ENCODE data around the gene SORCS1. TPM values are rescaled to one million over a fixed set of nuclear protein-coding genes. Genes with fewer than 3 reads are reported as not detected.

SORCS1 gene
- total RNA-seq, 1 donor from 2014 or later: 16.7 TPM

DNA sequence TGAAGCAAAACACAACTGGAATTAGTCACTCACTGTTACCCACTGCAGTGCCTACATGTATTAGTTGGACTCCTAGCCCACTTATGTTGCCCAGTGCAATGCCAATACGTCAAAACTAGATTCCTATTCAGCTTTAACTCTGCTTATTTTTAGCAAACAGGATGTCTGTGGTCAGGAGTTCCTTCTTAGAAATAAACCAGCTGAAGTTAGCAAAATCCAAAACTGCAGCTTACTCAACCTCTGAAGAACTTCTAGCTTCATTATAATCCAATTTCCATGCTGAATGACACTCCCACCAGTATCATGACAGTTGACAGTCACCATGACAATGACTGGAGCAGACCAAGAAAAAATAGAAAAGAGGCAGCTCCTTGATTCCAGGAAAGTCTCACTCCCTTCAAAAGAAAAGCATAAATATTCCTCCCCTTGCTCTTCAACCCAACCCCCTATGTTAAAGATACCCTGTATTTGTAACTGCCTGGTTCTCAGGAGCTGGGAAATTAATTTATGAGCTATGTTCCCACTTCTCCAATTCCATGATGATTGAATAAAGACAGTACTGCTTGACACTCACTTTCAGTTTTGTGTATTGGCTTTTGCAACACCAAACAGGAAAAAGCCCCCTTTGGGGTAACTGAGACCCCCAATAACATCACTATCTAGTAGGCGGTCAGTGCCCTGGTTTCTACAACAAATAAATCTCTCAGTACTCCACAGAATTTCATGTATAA, 327.4 kb downstream of the SORCS1 start:
- FAIRE-seq (no peak), DNase-seq (ENCODE audit: low spot score in 2 of 2) (no peak)

DNA sequence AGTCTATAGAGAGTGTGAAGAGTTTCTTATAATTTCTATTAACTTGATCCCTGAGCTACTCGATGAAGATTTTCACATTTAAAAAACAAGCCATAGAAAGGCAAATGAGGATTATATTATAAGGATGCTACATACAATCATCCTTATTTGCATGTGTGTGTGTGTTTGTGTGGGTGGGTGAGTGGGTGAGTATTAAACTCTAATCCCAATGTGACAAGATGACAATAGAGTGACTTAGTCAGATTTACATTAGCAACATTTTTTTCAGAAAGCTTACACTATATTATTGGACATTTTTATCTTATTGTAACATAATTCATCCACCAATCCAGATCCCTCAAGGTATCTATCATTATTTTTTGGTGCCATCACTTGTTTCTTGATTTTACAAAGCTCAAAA, 331.7 kb downstream of the SORCS1 start:
- FAIRE-seq (no peak), DNase-seq (ENCODE audit: low spot score in 2 of 2) (no peak)

DNA sequence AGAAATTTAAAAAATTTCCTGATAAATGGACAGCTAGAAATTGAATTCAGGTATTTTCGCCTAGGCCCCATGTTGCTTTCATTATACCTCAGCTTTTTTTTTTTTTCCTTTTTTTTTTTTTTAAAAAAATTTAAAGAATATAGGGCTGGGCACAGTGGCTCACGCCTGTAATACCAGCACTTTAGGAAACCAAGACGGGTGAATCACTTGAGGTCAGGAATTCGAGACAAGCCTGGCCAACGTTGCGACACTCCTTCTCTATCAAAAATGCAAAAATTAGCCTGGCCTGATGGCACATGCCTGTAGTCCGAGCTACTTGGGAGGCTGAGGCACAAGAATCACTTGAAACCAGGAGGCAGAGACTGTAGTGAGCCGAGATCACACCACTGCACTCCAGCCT, 334.0 kb downstream of the SORCS1 start:
- DNase-seq (ENCODE audit: low spot score in 2 of 2) (no peak), FAIRE-seq (no peak)

DNA sequence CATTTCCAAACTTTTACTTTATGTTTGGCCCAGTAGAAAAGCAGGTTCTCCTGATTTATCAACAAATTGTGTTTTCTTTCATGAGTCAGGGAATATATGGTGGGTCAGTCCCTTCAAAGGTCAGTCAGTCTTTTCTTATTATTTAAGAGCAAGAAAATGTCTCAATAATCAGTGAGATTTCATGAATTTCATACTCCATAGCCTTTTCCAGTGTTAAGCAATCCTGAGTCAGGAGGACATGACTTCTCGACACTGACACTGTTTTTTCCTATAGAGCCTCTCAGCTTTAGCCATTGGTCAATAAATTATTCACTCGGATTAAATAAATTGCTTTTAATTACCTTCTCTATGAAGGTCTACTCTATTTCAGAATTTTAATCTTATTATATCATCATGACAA, 334.5 kb downstream of the SORCS1 start:
- no peak for DNase-seq (ENCODE audit: low spot score in 2 of 2)
- no peak for FAIRE-seq

DNA sequence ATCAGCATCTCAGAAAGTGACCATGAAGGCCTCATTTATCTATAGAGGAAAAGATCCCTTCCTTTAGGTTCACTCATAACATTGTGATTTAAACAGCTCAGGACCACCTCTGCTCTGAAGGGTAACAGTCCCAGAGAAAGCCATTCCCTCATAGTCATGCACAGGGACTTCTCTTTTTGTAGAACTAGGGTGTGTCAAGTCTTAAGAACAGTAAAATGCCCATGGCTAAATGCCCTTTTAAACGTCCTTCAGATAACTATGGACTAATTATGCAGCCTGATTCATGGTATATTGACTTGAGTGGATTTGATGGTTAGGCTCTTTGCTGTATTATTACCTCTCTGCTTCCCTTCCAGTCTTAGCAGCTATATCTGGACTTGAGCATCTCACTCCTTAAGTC, 337.8 kb downstream of the SORCS1 start:
- FAIRE-seq (no peak), DNase-seq (ENCODE audit: low spot score in 2 of 2) (no peak)

DNA sequence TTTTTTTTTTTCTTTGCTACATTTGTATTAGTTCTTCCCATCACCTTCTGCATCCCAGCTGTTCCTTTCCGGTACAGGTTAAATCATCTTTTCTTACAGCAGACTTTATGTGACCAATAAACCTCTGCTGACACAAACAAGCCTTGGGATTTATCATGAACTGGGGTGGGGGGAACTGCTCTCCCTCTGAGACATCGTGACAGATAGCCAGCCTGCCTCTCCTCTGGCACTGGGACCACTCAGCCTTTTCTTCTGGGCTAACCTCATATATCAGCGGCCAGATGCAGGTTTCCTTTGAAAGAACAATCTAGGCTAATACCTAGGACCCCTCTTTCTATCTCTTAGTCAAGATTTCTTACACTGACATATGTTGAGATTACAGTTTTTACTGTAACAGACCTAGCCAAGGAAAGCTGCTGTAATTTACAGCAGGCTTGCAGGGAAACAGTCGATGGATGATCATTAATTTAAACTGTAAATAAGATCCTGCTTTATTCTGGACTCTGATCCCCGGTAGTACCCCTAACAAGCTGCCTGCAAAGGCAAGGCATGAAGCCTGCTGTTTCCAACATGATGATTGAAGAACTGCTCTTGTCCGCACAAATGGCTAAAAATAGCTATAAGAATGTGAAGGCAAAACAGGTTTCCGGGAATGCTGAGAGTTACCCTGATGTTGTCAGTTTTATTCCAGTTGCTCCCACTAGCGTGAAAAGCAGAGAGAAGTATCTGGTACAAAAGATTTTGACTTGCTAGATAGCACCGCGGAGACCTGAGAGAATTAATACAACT, 338.7 kb downstream of the SORCS1 start:
- FAIRE-seq: no peak
- DNase-seq (ENCODE audit: low spot score in 2 of 2): no peak

DNA sequence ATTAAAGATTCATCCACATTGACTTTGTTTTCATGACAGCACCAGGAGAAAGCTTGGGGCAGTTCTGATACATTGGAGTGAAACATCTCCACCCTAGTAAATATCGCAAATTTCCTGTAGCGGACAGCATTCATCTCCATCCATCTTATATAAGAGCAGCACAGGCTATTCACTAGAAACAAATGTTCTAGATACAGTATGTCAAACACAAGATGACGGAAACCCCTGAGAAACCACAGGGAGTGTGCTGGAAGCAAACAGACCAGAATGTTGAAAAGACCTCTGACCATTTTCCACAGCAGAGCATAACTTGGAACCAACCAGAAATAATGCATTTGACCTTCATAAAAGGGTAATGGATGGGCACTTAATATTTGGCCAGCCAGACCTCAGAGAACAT, 343.9 kb downstream of the SORCS1 start:
- FAIRE-seq: no peak
- DNase-seq (ENCODE audit: low spot score in 2 of 2): no peak

DNA sequence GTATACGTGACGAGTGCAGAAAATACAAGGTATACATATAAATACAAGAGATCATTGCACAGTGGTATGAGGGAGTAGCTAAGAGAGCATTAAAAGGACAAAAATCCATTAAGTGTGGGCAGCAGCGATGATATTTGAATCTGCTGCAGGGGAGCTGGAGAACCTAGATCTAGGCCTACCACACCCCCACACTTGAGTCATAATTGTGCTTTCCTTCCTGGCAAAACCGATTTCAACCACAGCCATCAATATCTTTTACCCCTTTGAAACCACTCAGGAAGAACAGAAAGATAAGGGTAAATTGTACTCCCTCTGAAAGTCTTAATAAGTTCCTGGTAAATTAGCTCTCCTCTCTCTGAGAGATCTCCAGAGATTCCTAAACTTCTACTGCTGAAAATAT, 345.0 kb downstream of the SORCS1 start:
- no peak for DNase-seq (ENCODE audit: low spot score in 2 of 2)
- no peak for FAIRE-seq

DNA sequence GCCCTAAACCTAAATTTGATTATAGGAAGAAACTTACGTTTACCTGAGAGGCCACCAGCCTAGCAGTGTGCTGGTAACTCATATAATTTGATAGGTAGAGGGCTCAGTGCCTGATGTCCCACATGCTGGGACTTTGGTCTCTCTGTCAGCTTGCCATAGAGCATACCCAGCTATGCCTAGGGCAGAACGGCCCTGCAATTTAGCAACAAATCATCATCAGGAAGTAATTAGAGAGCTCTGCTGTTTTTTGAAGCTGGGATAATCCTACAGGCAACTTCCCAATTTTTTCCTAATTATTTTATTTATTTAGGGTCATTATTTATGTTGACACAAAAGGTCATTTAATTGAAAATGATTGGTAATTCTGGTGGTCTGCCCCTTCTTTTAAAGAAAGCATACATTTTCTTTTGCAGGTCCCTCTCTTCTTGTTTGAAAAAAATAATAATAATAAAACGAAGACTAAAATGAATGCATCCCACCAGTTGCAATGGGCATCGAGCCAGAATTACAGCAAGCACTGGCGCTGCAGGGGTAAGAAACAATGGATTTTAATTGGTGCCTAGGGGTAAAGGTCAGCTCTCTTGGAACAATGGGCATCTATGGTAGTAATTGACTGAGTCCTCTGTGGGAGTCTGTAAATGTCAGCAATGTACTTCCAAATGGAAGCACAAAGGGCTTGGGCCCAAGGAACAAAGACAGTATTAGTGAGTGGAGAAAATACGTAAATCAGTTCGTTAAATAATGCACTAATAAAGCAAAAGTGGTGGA, 348.0 kb downstream of the SORCS1 start:
- no peak for FAIRE-seq

DNA sequence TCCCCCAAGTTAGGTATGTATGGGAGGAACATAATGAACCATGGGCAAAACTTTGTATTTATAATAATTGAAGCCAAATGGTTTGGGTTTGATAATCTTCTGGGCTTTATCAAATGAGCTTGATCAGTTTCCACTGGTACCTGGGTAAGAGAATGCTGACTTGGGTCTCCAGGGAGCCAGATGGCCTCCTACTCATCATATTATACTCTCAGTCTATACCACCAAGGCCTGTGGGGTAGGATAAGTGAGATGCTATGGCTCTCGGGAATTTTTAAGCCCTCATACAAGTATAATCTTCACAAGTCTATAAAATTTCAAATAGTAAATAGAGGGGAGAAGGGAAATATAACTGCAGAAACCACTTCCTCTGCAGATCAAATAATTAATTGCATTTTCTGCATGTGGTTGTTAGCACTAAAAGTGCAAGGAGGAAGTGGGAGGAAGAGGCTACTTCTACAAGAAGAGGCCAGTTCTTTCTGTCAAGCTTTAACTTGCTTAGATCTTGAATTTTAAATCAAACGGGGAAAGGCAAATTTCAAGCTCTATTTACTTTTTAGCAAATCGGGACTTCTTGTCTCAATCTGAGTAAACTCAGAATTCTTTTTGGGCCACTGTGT, 349.0 kb downstream of the SORCS1 start:
- DNase-seq (ENCODE audit: low spot score in 2 of 2): no peak
- no peak for FAIRE-seq

More for the DNA sequence above, 348.0 kb downstream of the SORCS1 start:
- no peak for DNase-seq (ENCODE audit: low spot score in 2 of 2)

DNA sequence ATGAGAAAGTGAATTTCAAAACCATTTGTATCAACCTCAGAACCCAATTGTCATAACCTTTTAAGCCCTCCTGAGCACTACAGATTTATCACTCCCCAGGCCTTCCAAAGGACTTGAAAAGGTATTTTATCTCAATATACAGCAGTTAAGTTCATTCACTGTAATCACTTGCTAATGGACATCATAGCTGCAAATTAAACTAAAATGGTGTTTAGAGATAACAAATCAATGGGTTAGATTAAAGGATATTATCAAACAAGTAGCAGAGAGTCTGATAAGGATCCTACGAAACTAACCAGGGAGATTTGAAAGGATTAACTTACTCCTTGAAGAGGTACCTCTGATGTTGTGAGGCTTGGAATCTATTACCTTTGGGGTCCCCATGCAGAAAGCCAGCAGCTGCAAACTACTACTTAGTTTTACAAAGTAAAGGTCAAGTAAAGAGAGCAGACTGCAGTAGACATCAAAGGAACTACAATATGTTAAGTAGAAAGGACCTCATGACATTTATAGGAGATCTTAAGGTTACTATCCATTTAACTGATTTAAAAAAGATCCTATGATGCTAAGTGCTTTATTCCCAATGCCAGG, 359.4 kb downstream of the SORCS1 start:
- no peak for DNase-seq (ENCODE audit: low spot score in 2 of 2)
- FAIRE-seq: no peak

DNA sequence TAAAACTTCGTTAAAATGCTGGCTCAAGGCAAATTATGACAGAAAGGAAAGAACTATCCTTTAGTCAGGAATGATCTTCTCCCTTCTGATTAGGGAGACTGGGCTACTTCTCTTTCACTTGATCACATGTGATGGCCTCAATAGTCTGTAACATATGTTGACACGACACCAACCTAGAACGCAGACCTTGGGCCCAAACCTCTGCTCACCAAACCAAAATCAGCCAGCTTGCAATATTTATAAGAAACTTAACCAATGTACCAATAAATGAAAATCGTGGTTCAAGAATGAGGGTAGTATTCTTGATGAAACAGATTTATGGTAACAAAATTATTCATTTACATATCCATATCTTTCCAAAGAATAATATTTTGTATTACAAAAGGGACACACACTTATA, 361.6 kb downstream of the SORCS1 start:
- DNase-seq (ENCODE audit: low spot score in 2 of 2) (no peak), FAIRE-seq (no peak)

DNA sequence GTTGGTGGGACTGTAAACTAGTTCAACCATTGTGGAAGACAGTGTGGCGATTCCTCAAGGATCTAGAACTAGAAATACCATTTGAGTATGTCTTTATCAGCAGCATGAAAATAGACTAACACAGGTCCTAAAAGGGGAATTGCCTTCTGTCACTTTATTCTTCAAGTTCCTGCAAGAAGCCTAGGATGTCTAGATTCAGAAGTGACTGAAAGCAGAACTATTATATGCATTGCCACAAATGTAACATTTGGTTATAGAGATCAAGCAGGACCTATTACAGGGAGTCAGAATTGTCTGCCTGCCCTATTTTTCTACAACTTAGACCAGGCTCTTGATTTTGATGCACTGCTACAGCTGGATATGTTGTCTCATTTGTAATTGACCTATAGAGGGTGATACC, 364.7 kb downstream of the SORCS1 start:
- FAIRE-seq: no peak
- no peak for DNase-seq (ENCODE audit: low spot score in 2 of 2)

DNA sequence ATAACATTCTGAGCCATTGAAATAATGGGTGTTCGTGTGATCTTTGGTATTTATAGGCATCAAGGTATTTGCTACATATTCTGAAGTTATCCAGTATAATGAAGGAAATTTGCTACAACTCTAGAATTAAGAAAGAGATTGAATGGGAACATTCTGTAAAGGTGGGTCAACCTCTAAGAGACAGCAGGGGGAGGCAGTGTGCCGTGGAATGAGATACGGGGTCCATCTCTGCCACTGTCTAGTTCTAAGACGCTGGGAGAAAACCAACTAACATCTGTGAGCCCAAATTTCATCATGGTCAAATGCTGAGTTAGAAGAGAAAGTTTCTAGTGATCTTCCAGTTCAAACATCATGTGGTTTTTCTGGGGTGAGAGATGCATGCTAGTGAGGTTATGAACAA, 368.9 kb downstream of the SORCS1 start:
- peak in 1 of 2 donors; percentile 30 for DNase-seq (ENCODE audit: low spot score in 2 of 2)
- no peak for FAIRE-seq

DNA sequence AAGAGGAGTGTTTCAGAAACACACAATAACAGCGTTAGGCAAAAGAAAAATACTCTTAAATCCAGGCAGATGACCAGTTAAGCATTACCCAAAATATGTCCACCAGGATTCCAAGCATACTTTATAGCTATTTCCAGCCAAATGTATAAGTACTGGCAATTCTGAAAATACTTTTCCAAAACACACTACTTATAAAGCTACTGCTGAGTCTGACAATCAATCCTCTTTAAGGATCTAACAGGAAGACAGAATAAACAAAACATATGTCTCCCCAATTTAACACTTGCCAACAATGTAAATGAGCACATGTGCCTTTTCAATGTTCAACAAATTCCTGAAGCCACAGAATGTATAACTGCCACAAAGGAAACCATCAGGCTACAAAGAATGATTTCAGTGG, 370.9 kb downstream of the SORCS1 start:
- FAIRE-seq: no peak
- no peak for DNase-seq (ENCODE audit: low spot score in 2 of 2)

DNA sequence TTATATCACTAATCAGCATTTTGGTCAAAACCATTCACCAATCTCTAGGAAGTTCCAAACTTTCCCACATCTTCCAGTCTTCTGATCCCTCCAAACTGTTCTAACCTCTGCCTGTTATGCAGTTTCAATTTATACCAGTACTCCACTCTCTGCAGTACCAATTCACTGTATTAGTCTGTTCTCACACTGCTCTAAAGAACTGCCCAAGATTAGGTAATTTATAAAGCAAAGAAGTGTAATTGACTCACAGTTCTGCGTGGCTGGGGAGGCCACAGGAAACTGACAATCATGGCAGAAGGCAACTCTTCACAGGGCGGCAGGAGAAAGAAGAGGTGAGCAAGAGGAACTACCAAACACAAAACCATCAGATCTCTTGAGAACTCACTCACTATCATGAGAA, 374.9 kb downstream of the SORCS1 start:
- FAIRE-seq: no peak
- no peak for DNase-seq (ENCODE audit: low spot score in 2 of 2)

DNA sequence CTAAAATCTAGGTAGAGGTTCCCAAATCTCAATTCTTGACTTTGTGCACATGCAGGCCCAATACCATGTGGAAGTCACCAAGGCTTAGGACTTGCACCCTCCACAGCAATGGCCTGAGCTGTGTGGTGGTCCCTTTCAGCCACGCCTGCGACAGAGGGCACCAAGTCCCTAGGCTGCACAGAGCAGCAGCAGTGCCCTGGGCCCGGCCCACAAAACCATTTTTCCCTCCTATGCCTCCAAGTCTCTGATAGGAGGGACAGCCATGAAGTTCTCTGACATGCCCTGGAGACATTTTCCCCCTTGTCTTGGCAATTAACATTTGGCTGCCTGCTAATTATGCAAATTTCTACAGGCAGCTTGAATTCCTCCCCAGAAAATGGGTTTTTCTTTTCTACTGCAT, 375.5 kb downstream of the SORCS1 start:
- no peak for DNase-seq (ENCODE audit: low spot score in 2 of 2)
- FAIRE-seq: no peak

DNA sequence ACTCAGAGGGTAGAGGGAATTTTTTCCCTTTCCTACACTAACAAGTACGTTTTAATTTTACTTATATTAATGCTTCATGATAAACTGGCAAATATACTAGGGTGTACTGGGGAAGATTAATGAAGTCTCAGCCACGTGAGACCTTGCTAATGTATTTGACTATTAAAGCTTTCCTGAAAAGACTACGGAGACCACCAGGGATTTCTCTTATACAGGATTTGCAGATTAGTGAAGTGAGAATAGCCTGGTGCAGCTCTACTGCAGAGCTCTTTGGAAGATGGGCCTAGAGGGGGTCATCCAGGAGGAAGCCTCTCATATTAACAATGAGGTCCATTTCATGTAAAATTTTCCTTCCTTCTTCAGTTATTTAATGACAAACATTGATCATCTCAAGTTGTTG, 379.0 kb downstream of the SORCS1 start:
- FAIRE-seq: no peak
- DNase-seq (ENCODE audit: low spot score in 2 of 2): no peak

DNA sequence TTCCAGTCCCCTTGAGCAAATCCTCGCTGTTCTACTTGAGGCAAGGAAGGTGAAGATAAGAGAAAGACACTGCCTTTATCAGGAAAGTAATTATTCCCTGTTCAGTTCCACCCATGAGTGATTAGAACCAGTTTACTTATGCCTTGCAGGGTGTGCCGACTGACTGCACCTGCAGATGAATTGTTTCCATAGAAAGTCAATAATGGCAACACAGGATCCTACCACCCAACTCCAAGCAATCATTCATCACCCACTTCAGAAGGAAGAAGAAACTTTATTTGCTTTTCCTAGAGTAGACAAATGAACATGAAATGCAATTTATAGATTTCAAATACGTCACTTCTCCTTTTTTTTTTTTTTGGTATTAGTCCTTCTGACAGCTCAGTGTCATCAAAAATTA, 383.9 kb downstream of the SORCS1 start:
- DNase-seq (ENCODE audit: low spot score in 2 of 2): no peak
- no peak for FAIRE-seq

DNA sequence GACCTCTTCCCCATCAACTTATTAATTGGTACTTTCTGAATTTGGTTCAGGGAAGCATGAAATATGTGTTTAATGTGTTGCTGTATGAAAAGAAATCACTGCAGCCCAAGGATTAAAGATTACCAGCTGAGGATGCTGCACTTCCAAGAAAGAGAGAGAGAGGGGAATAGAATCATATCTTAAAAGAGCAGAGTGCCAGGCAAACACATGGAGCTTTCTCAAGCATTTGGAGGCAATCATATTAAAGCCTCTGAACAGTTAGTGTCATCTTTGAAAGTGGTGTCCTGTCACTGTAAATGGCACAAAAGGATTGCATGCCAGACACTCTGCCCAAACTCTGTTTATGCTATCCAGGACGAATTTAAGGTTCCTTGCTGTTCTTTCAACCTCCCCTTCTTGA, 386.7 kb downstream of the SORCS1 start:
- FAIRE-seq (no peak), DNase-seq (ENCODE audit: low spot score in 2 of 2) (no peak)

DNA sequence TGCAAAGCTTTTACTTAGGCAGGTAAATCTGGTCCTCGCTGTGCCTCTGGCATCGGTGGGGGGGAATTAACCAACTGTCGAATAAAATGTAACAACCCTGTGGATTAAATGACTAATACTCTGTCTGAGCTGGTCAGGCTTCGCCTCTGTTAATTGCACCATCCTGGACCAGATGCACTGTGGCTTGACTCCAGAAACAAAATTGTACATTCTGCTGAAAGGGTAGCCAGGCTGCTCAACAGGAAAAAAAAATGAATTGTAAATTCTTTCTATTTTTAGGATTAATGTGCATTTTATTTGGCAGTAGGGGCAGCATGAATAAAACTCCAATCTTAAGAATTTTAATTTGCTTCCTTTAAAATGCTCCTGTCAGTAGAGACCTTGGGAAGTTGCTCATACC, 389.4 kb downstream of the SORCS1 start:
- DNase-seq (ENCODE audit: low spot score in 2 of 2) (no peak), FAIRE-seq (no peak)
